DOHH2 (cell line): ENCODE measurements around the gene EFCAB12.

Source experiments
- H3F3A ChIP-seq: fragments of 200-600 bp; sonication (generic), shearing (Covaris generic); 2 replicates; pipeline ENCODE4 v1.6.0; 2016; ENCODE audit warnings: antibody characterized with exemption, mild to moderate bottlenecking; ENCODE audit not compliant: control insufficient read depth, insufficient read depth
- H3K27ac ChIP-seq: fragments of 200-600 bp; sonication (generic); 2 replicates; pipeline ENCODE4 v1.5.1; 2014; ENCODE audit warnings: low read depth, mild to moderate bottlenecking, low read length, moderate library complexity
- H3K27me3 ChIP-seq: fragments of 200-600 bp; sonication (generic); 2 replicates; pipeline ENCODE4 v1.6.1; 2014; ENCODE audit warnings: mild to moderate bottlenecking, low read length, mixed read lengths; ENCODE audit not compliant: control insufficient read depth
- H3K36me3 ChIP-seq: fragments of 200-600 bp; sonication (generic); 2 replicates; pipeline ENCODE4 v1.6.1; 2014; ENCODE audit warnings: mild to moderate bottlenecking, low read length, moderate library complexity, mixed read lengths; ENCODE audit not compliant: control insufficient read depth
- H3K4me1 ChIP-seq: fragments of 200-600 bp; sonication (generic); 2 replicates; pipeline ENCODE4 v1.6.1; 2014; ENCODE audit warnings: mild to moderate bottlenecking, low read length, mixed read lengths; ENCODE audit not compliant: control insufficient read depth
- H3K4me2 ChIP-seq: fragments of 200-600 bp; sonication (generic); 2 replicates; pipeline ENCODE4 v1.6.0; 2014; ENCODE audit warnings: mild to moderate bottlenecking, low read length, moderate library complexity
- H3K4me3 ChIP-seq: fragments of 200-600 bp; sonication (generic); 2 replicates; pipeline ENCODE4 v1.5.1; 2014; ENCODE audit warnings: mild to moderate bottlenecking, low read length, mixed read lengths
- H3K79me2 ChIP-seq: fragments of 200-600 bp; sonication (generic); 2 replicates; pipeline ENCODE4 v1.6.1; 2014; ENCODE audit warnings: mild to moderate bottlenecking, low read length, mixed read lengths; ENCODE audit not compliant: control insufficient read depth
- H3K9me2 ChIP-seq: fragments of 200-600 bp; sonication (generic); replicated peaks from 2 replicates; pipeline ENCODE4 v1.6.1; 2014; ENCODE audit warnings: mild to moderate bottlenecking, low read length, mixed read lengths; ENCODE audit not compliant: control insufficient read depth
- H3K9me3 ChIP-seq: fragments of 200-600 bp; sonication (generic); 2 replicates; pipeline ENCODE4 v1.6.1; 2014; ENCODE audit warnings: antibody characterized with exemption, low read length, mixed read lengths; ENCODE audit not compliant: control insufficient read depth, insufficient read depth
- H4K20me1 ChIP-seq: fragments of 200-600 bp; sonication (generic); 2 replicates; pipeline ENCODE4 v1.6.0; 2014; ENCODE audit warnings: low read depth, mild to moderate bottlenecking, antibody characterized with exemption, low read length, moderate library complexity; ENCODE audit not compliant: control insufficient read depth, insufficient read depth
- EZH2phosphoT487 ChIP-seq: fragments of 200-600 bp; sonication (generic); IDR thresholded peaks from 2 replicates; pipeline ENCODE4 v1.6.1; 2017; ENCODE audit warnings: borderline replicate concordance, mild to moderate bottlenecking, antibody characterized with exemption, low read length, moderate library complexity, mixed read lengths
- TF ChIP-seq, protein P1 (sequence below): fragments of 200-600 bp; sonication (generic); IDR thresholded peaks from one replicate; pipeline ENCODE4 v1.5.1; 2014; ENCODE audit warnings: antibody characterized with exemption, mild to moderate bottlenecking, low read depth, low read length; ENCODE audit not compliant: poor library complexity, severe bottlenecking

The EFCAB12 gene

DNA sequence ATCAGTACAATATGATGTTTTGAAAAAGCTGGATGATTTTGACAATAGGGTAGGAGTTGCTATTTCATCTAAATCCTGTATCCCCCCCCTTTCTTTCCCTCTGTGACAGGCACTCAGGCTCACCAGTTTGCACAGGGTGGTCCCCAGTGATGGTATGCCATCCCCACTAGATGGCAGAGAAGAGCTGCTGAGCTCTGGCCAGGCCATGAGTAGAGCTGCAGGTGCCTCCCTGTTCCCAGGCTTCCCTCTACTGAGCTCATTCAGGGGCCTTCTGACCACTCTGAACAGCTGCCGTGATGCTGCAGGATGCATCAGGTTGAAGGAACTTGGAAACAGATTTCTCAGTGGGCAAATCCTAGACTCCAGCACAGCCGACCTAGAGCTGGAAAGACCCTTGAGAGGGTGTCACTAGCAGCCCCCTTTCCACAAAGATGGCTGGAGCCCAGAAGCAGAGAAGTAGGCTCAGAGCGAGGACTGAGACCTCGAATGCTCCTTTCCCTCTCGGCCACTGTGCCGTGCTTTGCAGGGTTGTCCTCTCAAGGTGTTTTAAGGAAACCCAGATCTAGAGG, 45.1 kb downstream of the EFCAB12 start:
- H3K4me2 ChIP-seq: 0 out of 2 replicates have a peak overlapping the region, but pooled peaks have one; percentile 14
- H3K79me2 ChIP-seq: no peaks in the 10 kb centered on the region
- no peak overlapping the region for H3K27ac ChIP-seq
- H3K9me3 ChIP-seq: peaks cover 12% of the 10 kb centered on the region; the same call in 1 of the 2 replicates
- 0 out of 2 replicates have a peak, but pooled peaks cover 3% of the 10 kb centered on the region for H3F3A ChIP-seq
- peaks cover 4% of the 10 kb centered on the region for H3K4me1 ChIP-seq
- H3K4me3 ChIP-seq: no peak overlapping the region
- TF ChIP-seq, protein P1, sequence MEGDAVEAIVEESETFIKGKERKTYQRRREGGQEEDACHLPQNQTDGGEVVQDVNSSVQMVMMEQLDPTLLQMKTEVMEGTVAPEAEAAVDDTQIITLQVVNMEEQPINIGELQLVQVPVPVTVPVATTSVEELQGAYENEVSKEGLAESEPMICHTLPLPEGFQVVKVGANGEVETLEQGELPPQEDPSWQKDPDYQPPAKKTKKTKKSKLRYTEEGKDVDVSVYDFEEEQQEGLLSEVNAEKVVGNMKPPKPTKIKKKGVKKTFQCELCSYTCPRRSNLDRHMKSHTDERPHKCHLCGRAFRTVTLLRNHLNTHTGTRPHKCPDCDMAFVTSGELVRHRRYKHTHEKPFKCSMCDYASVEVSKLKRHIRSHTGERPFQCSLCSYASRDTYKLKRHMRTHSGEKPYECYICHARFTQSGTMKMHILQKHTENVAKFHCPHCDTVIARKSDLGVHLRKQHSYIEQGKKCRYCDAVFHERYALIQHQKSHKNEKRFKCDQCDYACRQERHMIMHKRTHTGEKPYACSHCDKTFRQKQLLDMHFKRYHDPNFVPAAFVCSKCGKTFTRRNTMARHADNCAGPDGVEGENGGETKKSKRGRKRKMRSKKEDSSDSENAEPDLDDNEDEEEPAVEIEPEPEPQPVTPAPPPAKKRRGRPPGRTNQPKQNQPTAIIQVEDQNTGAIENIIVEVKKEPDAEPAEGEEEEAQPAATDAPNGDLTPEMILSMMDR: peak; percentile 90
- no peak for TF ChIP-seq EZH2phosphoT487
- no peaks in the 10 kb centered on the region for H3K9me2 ChIP-seq
- peaks cover 13% of the 10 kb centered on the region for H3K36me3 ChIP-seq
- no peaks in the 10 kb centered on the region for H3K27me3 ChIP-seq
- no peaks in the 10 kb centered on the region for H4K20me1 ChIP-seq

DNA sequence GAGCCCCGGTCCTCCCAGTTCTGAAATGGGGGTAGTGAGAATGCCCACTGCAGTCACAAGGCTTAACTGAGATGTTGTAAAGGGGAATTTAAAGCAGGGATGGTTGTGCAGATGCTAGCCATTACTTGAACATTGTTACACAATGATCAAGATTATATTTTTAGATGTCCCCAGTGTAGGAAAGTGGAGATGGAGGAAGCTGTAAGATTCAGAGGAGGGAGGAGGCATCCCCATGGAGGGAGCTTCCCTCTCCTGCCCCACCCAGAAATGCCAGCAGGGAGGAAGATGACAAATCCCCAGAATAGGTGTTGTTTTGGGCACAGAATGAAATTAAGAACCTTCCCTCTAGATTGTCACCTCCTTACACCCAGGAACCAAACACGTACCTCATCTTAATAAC, 46.1 kb downstream of the EFCAB12 start:
- no peaks in the 10 kb centered on the region for H3K9me2 ChIP-seq
- H3K27ac ChIP-seq: no peak overlapping the region
- H3F3A ChIP-seq: 0 out of 2 replicates have a peak, but pooled peaks cover 3% of the 10 kb centered on the region
- H3K4me1 ChIP-seq: peaks cover 4% of the 10 kb centered on the region
- TF ChIP-seq, protein P1: no peak
- no peak for TF ChIP-seq EZH2phosphoT487
- H3K36me3 ChIP-seq: peaks cover 4% of the 10 kb centered on the region
- H3K79me2 ChIP-seq: no peaks in the 10 kb centered on the region
- no peak overlapping the region for H3K4me3 ChIP-seq
- H3K4me2 ChIP-seq: no peak overlapping the region
- H3K27me3 ChIP-seq: no peaks in the 10 kb centered on the region
- no peaks in the 10 kb centered on the region for H4K20me1 ChIP-seq
- peaks cover 15% of the 10 kb centered on the region; the same call in 1 of the 2 replicates for H3K9me3 ChIP-seq

DNA sequence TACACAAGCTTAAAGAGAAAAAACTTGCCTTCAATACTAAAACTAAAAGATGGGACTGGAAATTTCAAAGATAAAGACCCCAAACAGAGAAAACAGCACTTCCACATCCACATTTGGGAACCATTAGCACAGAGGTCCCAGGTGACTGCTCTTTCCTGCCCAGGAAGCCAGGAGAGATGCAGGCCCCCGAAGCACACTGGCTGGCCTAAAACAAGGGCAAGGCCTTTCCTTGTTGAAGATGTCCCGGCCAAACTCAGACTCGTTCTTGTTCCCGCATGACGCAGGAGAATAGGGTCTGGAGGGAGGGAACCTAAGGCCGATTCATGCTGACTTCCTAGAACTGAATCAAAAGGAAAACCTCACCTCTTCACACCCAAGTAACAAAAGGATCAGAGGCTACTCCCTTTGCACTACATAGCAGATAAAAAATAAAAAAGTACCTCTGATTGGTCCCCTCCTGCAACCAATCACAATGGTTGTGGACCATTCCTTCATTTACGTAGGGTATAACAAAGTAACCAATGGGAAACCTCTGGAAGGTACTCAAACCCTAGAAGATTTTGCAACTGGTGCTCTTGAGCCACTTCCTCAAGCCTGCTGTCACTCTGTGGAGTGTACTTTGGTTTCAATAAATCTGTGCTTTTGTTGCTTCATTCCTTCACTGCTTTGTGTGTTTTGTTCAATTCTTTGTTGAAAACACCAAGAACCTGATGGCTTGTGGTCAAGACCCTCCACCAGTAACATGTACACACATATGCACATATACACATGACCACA, 48.7 kb downstream of the EFCAB12 start:
- Histone ChIP-seq H3K79me2 (no peaks in the 10 kb centered on the region), H3K27ac (no peak overlapping the region), H3K9me3 (peaks cover 15% of the 10 kb centered on the region; the same call in 1 of the 2 replicates), H3K9me2 (no peaks in the 10 kb centered on the region), H3K36me3 (no peaks in the 10 kb centered on the region), H3K27me3 (no peaks in the 10 kb centered on the region), H3F3A (0 out of 2 replicates have a peak, but pooled peaks cover under 1% of the 10 kb centered on the region), H3K4me2 (no peak overlapping the region), H3K4me3 (no peak overlapping the region), H4K20me1 (no peaks in the 10 kb centered on the region), H3K4me1 (peaks cover 4% of the 10 kb centered on the region)
- no peak for TF ChIP-seq EZH2phosphoT487
- TF ChIP-seq, protein P1: no peak
